Activated CD4-positive, alpha-beta T cell treated with anti-CD3 and anti-CD28 coated beads for 4 hours (primary cell): ENCODE measurements around the gene SMIM24.

Experiments used
- DNase-seq, 2 donors: peaks; one replicate each; pipeline ENCODE4 v3.0.0-alpha.2; 2020

SMIM24 gene

DNA sequence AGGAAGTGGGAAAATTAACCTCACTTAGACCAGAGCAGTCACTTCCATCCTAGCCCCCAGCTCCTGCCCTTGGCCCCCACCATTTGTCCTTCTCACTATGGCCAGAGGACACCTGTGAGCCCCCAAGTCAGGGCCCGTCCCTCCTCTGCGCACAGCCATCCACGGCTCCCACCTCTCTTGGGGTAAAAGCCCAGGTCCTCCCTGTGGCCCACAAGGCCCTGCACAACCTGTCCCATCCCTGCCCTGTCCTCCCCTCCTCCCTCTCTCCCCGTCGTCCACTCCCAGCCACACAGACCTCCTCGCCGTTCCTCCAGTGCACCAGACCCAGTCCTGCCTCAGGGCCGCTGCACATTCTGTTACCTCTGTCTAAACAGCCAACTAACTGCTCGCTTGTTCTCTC lies 53.9 kb downstream of the SMIM24 start:
- no peak for DNase-seq
